GM12891 (cell line): ENCODE data around the gene UPB1.

Experiments
- POLR2A ChIP-seq: IDR thresholded peaks from 2 replicates; pipeline ENCODE4 v1.6.1; 2011; ENCODE audit warnings: low read depth, low read length, control low read depth
- POLR2AphosphoS5 ChIP-seq: IDR thresholded peaks from 2 replicates; pipeline ENCODE4 v1.6.1; 2011; ENCODE audit warnings: low read depth, low read length, control low read depth
- SPI1 ChIP-seq: IDR thresholded peaks from 2 replicates; pipeline ENCODE4 v1.6.1; 2011; ENCODE audit warnings: low read depth, low read length, control low read depth
- TAF1 ChIP-seq: IDR thresholded peaks from 2 replicates; pipeline ENCODE4 v1.6.1; 2011; ENCODE audit warnings: low read depth, low read length, control low read depth

GRCh38 chr22:24503843-24504338, 8.8 kb downstream of the UPB1 start:
- TF ChIP-seq POLR2AphosphoS5 (no peak), POLR2A (no peak), SPI1 (no peak), TAF1 (no peak)
